Esophagus muscularis mucosa (tissue), 4 donors: ENCODE measurements around the gene CCDC201. TPM values are rescaled to one million over a fixed set of nuclear protein-coding genes. Genes with fewer than 3 reads are reported as not detected.
A peak's percentile ranks its signal among the peaks of the same experiment; 100 is the strongest.

Experiments used
- DNase-seq: peaks from one replicate; pipeline ENCODE4 v3.0.0-alpha.2; 2017; ENCODE audit errors: extremely low spot score
- H3K27ac ChIP-seq, 4 donors: fragments of 200-600 bp; sonication (generic); replicated peaks in 1 of 4; 1 replicate in 3 of 4; 2 replicates in 1 of 4; pipeline ENCODE4 v1.5.1; 2016 to 2019; ENCODE audit warnings: mild to moderate bottlenecking in 1 of 4
- H3K27me3 ChIP-seq, 4 donors: fragments of 200-600 bp; sonication (generic); one replicate each; pipeline versions ENCODE4 v1.5.1 to v1.6.0; 2016 to 2019
- H3K36me3 ChIP-seq, 4 donors: fragments of 200-600 bp; sonication (generic); one replicate each; pipeline ENCODE4 v1.5.1; 2016 to 2019
- H3K4me1 ChIP-seq, 4 donors: fragments of 200-600 bp; sonication (generic); one replicate each; pipeline ENCODE4 v1.5.1; 2016 to 2019
- H3K4me3 ChIP-seq, 4 donors: fragments of 200-600 bp; sonication (generic); 1 replicate in 2 of 4; 2 replicates in 2 of 4; pipeline ENCODE4 v1.5.1; 2016 to 2019; ENCODE audit warnings: mild to moderate bottlenecking in 4 of 4, moderate library complexity in 1 of 4
- H3K9me3 ChIP-seq, 4 donors: fragments of 200-600 bp; sonication (generic); 1 replicate in 3 of 4; 2 replicates in 1 of 4; pipeline ENCODE4 v1.5.1; 2016 to 2019
- CTCF ChIP-seq, 3 experiments: fragments of 200-600 bp in 2 of 3; fragments of 450-650 bp in 1 of 3; sonication (generic) in 2 of 3; IDR thresholded peaks; one replicate each; pipeline ENCODE4 v1.5.1; 2017 to 2019; ENCODE audit warnings: antibody characterized with exemption in 3 of 3, mild to moderate bottlenecking in 2 of 3, moderate library complexity in 1 of 3
- EP300 ChIP-seq: sonication (generic); formaldehyde crosslinking; IDR thresholded peaks from one replicate; pipeline ENCODE4 v1.6.1; 2017; ENCODE audit warnings: antibody characterized with exemption
- POLR2A ChIP-seq: fragments of 450-650 bp; IDR thresholded peaks from one replicate; pipeline ENCODE4 v1.6.1; 2017; ENCODE audit warnings: antibody characterized with exemption, moderate library complexity, mild to moderate bottlenecking, low read depth
- POLR2AphosphoS5 ChIP-seq, 2 donors: sonication (generic); formaldehyde crosslinking; IDR thresholded peaks; one replicate each; pipeline ENCODE4 v1.6.1; 2017; ENCODE audit warnings: antibody characterized with exemption in 2 of 2
- WGBS: methylation state at CpG from one replicate; pipeline ENCODE4 v1.1.5; 2018; 5-methylcytosine and 5-hydroxymethylcytosine counted together
- intact Hi-C: fragments of 100-400 bp; cut with DNase I; formaldehyde crosslinking; loops from one replicate; pipeline ENCODE4 v1.15.1; 2023
- total RNA-seq, 4 donors: library from RNA; depleted of rRNA; stranded (reverse); fragments of >200 nt; gene quantifications; one replicate each; pipeline versions ENCODE4 v1.1.0 to v1.2.1, GENCODE V29; 2016

Gene CCDC201
- total RNA-seq, 4 donors from 2014 or later = not detected

GRCh38 chr7:45910855-45911254 is 38.0 kb upstream of the CCDC201 start:
- H3K9me3 ChIP-seq = no peaks in the 10 kb centered on the region
- WGBS = 96% methylated on average over 3 of the region's 3 CpGs
- TF ChIP-seq CTCF (IDR thresholded peaks at IDR 0.05) (no peak), POLR2AphosphoS5 (IDR thresholded peaks at IDR 0.05) (no peak), EP300 (no peak), POLR2A (no peak)
- H3K27ac ChIP-seq = no peak overlapping the region
- no peaks in the 10 kb centered on the region for H3K4me1 ChIP-seq
- intact Hi-C loops = no loop called here
- H3K4me3 ChIP-seq = no peak overlapping the region
- peak; percentile 47 for DNase-seq
- H3K36me3 ChIP-seq = peaks cover 0 to 26% (median 3%) of the 10 kb centered on the region in 4 donors
- peaks cover 0 to 7% (median 0%) of the 10 kb centered on the region in 4 donors for H3K27me3 ChIP-seq

DNA sequence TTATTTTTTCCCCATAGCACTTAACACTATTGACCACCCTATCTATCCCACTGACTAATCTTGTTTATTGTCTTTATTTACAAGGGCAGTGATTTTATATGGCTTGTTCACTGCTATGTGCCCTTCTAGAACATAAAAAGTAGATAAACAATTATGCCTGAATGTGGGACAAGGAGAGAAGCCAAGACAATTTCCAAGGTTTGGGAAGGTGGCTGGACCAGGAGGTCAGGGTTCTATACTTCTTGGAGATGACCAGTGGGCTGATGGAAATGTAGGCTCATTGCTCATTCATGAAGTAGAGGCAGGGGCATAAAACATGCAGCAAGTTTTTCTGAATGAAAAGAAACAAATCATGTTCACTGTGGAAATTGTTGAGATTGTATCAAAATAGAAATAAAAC is 36.7 kb upstream of the CCDC201 start:
- H3K27me3 ChIP-seq = peaks cover 0 to 1% (median 0%) of the 10 kb centered on the region in 4 donors
- no peak for TF ChIP-seq POLR2AphosphoS5 (IDR thresholded peaks at IDR 0.05)
- no peak for TF ChIP-seq EP300
- TF ChIP-seq CTCF (IDR thresholded peaks at IDR 0.05) = no peak
- no peak for TF ChIP-seq POLR2A
- DNase-seq = peak; percentile 64
- H3K27ac ChIP-seq = no peak overlapping the region
- intact Hi-C loops = no loop called here
- H3K4me1 ChIP-seq = no peaks in the 10 kb centered on the region
- peaks cover 0 to 6% (median 0%) of the 10 kb centered on the region in 4 donors for H3K9me3 ChIP-seq
- H3K4me3 ChIP-seq = no peak overlapping the region
- H3K36me3 ChIP-seq = peaks cover 0 to 15% (median 2%) of the 10 kb centered on the region in 4 donors

GRCh38 chr7:45902820-45903219 is 29.9 kb upstream of the CCDC201 start:
- H3K27me3 ChIP-seq = peaks cover 0 to 6% (median 0%) of the 10 kb centered on the region in 4 donors
- 100% methylated on average over 1 of the region's 1 CpG for WGBS
- H3K4me1 ChIP-seq = no peaks in the 10 kb centered on the region
- no peak for TF ChIP-seq EP300
- TF ChIP-seq CTCF (IDR thresholded peaks at IDR 0.05) = no peak
- no peak for TF ChIP-seq POLR2A
- no peak for TF ChIP-seq POLR2AphosphoS5 (IDR thresholded peaks at IDR 0.05)
- no peak overlapping the region for H3K27ac ChIP-seq
- no peak for DNase-seq
- H3K4me3 ChIP-seq = no peak overlapping the region
- peaks cover 0 to 6% (median 0%) of the 10 kb centered on the region in 4 donors for H3K9me3 ChIP-seq
- intact Hi-C loops = no loop called here
- H3K36me3 ChIP-seq = no peaks in the 10 kb centered on the region

GRCh38 chr7:45901566-45901965 is 28.7 kb upstream of the CCDC201 start:
- TF ChIP-seq EP300 (no peak), POLR2AphosphoS5 (IDR thresholded peaks at IDR 0.05) (no peak), CTCF (IDR thresholded peaks at IDR 0.05) (no peak), POLR2A (no peak)
- 87% methylated on average over 1 of the region's 1 CpG for WGBS

DNA sequence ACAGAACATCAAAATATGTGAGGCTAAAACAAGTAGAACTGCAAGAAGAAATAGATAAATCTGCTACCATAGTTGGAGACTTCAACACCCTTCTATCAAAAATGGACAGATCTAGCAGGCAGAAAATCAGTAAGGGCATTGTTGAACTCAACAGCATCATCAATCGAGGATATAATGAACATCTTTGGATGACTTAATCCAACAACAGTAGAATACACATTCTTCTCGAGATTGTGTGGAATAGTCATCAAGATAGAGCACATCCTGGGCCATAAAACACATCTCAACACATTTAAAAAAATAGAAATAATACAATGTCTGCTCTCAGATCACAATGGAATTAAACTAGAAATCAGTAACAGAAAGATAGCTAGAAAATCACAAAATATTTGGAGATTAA is 25.3 kb upstream of the CCDC201 start:
- no peak for DNase-seq
- intact Hi-C loops = no loop called here
- WGBS = 75% methylated on average over 2 of the region's 2 CpGs
- TF ChIP-seq POLR2AphosphoS5 (IDR thresholded peaks at IDR 0.05) (no peak), POLR2A (no peak), EP300 (no peak), CTCF (IDR thresholded peaks at IDR 0.05) (no peak)
- Histone ChIP-seq H3K27ac (no peak overlapping the region), H3K27me3 (peaks cover 0 to 30% (median 0%) of the 10 kb centered on the region in 4 donors), H3K4me3 (no peak overlapping the region), H3K9me3 (no peaks in the 10 kb centered on the region), H3K36me3 (no peaks in the 10 kb centered on the region), H3K4me1 (no peaks in the 10 kb centered on the region)

More at GRCh38 chr7:45901566-45901965, 28.7 kb upstream of the CCDC201 start:
- peaks cover 0 to 6% (median 0%) of the 10 kb centered on the region in 4 donors for H3K9me3 ChIP-seq
- no peak overlapping the region for H3K27ac ChIP-seq
- intact Hi-C loops = no loop called here
- H3K27me3 ChIP-seq = peaks cover 0 to 6% (median 0%) of the 10 kb centered on the region in 4 donors
- H3K4me1 ChIP-seq = no peaks in the 10 kb centered on the region
- DNase-seq = no peak
- H3K36me3 ChIP-seq = no peaks in the 10 kb centered on the region
- H3K4me3 ChIP-seq = no peak overlapping the region
